HepG2 (cell line): ENCODE results near the gene STK36. TPM values are rescaled to one million over a fixed set of nuclear protein-coding genes. Genes with fewer than 3 reads are reported as not detected.

Source experiments
- CHD2 ChIP-seq: IDR thresholded peaks from 2 replicates; pipeline ENCODE4 v1.6.1; 2011; ENCODE audit warnings: low read depth, low read length, improper control_type of control experiment
- DMAP1 ChIP-seq: IDR thresholded peaks from 2 replicates; pipeline ENCODE4 v1.6.1; 2016
- HNRNPLL ChIP-seq: fragments of 200-400 bp; formaldehyde crosslinking; IDR thresholded peaks from 2 replicates; pipeline ENCODE4 v1.6.1; 2017; ENCODE audit warnings: mild to moderate bottlenecking, low read depth, low read length; ENCODE audit not compliant: poor library complexity, severe bottlenecking
- MBNL3 ChIP-seq: fragments of 250-450 bp; sonication (Bioruptor Pico); conservative IDR thresholded peaks from 2 replicates; pipeline ENCODE4 v1.8.0; 2022; ENCODE audit warnings: mild to moderate bottlenecking, inconsistent platforms
- MTA1 ChIP-seq: sonication (generic); formaldehyde crosslinking; IDR thresholded peaks from 2 replicates; pipeline ENCODE4 v1.4.0; 2020; ENCODE audit warnings: missing genetic modification reagents, mild to moderate bottlenecking, borderline replicate concordance
- NFE2 ChIP-seq: sonication (generic); formaldehyde crosslinking; IDR thresholded peaks from 2 replicates; pipeline ENCODE4 v1.4.0; 2020; ENCODE audit warnings: missing genetic modification reagents
- POGZ ChIP-seq: sonication (generic); formaldehyde crosslinking; IDR thresholded peaks from 2 replicates; pipeline ENCODE4 v1.4.0; 2020; ENCODE audit warnings: mild to moderate bottlenecking, missing genetic modification reagents
- RAD21 ChIP-seq: fragments of 450-650 bp; formaldehyde crosslinking; IDR thresholded peaks from 2 replicates; pipeline ENCODE4 v1.5.0; 2020; ENCODE audit warnings: mild to moderate bottlenecking
- SP1 ChIP-seq, 2 experiments: fragments of 450-650 bp in 1 of 2; sonication (generic) in 1 of 2; formaldehyde crosslinking in 1 of 2; IDR thresholded peaks; 2 replicates each; pipeline versions ENCODE4 v1.4.0 to v1.6.1; 2016 to 2020; ENCODE audit warnings: missing genetic modification reagents in 1 of 2
- ZKSCAN8 ChIP-seq: IDR thresholded peaks from 2 replicates; pipeline ENCODE4 v1.6.1; 2016; ENCODE audit warnings: borderline replicate concordance, missing genetic modification reagents, missing compliant biosample characterization
- ZNF468 ChIP-seq: sonication (generic); formaldehyde crosslinking; IDR thresholded peaks from 2 replicates; pipeline ENCODE4 v1.8.0; 2022; ENCODE audit warnings: mild to moderate bottlenecking, moderate library complexity, missing genetic modification reagents
- ZNF782 ChIP-seq: sonication (generic); formaldehyde crosslinking; IDR thresholded peaks from 2 replicates; pipeline ENCODE4 v1.4.0; 2020; ENCODE audit warnings: missing genetic modification reagents, mild to moderate bottlenecking, borderline replicate concordance
- polyA plus RNA-seq, 8 experiments: library from polyadenylated mRNA; depleted of rRNA in 3 of 8; stranded (reverse) in 7 of 8; unstranded in 1 of 8; fragments of >200 nt; fragmentation: Illumina TruSeq in 4 of 8; extraction: Trizol in 4 of 8; gene quantifications; 2 replicates each; pipeline versions ENCODE4 v1.2.1 to v1.2.3, GENCODE V29; 2011 to 2016; ENCODE audit warnings: low read depth in 4 of 8, missing spikeins in 1 of 8, mixed read lengths in 1 of 8; ENCODE audit not compliant: insufficient read depth in 1 of 8
- total RNA-seq, 5 experiments: library from RNA; depleted of rRNA; stranded (reverse); fragments of >200 nt; fragmentation: Illumina TruSeq; extraction: Trizol; gene quantifications; 2 replicates each; pipeline ENCODE4 v1.2.3, GENCODE V29; 2016; ENCODE audit warnings: low read depth in 1 of 5
- TF ChIP-seq, protein P1 (sequence below): sonication (generic); formaldehyde crosslinking; IDR thresholded peaks from 2 replicates; pipeline ENCODE4 v1.4.0; 2020; ENCODE audit warnings: missing genetic modification reagents, borderline replicate concordance
- TF ChIP-seq, protein P2 (sequence below): IDR thresholded peaks from 2 replicates; pipeline ENCODE4 v1.6.1; 2016; ENCODE audit warnings: low read depth, borderline replicate concordance
- TF ChIP-seq, protein P3 (sequence below): sonication (generic); formaldehyde crosslinking; IDR thresholded peaks from 2 replicates; pipeline ENCODE4 v1.8.0; 2022; ENCODE audit warnings: mild to moderate bottlenecking, missing genetic modification reagents; ENCODE audit not compliant: insufficient replicate concordance
- TF ChIP-seq, protein P4 (sequence below): sonication (generic); formaldehyde crosslinking; IDR thresholded peaks from 2 replicates; pipeline ENCODE4 v1.4.0; 2020; ENCODE audit warnings: missing genetic modification reagents, borderline replicate concordance
- TF ChIP-seq, protein P5 (sequence below): sonication (generic); formaldehyde crosslinking; IDR thresholded peaks from 2 replicates; pipeline ENCODE4 v1.4.0; 2020; ENCODE audit warnings: mild to moderate bottlenecking, missing genetic modification reagents
- TF ChIP-seq, protein P6 (sequence below): IDR thresholded peaks from 2 replicates; pipeline ENCODE4 v1.6.1; 2016; ENCODE audit warnings: low read depth, control low read depth
- TF ChIP-seq, protein P7 (sequence below): IDR thresholded peaks from 2 replicates; pipeline ENCODE4 v1.6.1; 2016; ENCODE audit warnings: mild to moderate bottlenecking, missing biosample characterization, missing genetic modification reagents

The STK36 gene
- total and polyA plus RNA-seq, 2 of the 13 experiments (the other 11 are each of a cell fraction or from before 2014, with no cell fraction given), result 45.9 to 83.5 TPM

DNA sequence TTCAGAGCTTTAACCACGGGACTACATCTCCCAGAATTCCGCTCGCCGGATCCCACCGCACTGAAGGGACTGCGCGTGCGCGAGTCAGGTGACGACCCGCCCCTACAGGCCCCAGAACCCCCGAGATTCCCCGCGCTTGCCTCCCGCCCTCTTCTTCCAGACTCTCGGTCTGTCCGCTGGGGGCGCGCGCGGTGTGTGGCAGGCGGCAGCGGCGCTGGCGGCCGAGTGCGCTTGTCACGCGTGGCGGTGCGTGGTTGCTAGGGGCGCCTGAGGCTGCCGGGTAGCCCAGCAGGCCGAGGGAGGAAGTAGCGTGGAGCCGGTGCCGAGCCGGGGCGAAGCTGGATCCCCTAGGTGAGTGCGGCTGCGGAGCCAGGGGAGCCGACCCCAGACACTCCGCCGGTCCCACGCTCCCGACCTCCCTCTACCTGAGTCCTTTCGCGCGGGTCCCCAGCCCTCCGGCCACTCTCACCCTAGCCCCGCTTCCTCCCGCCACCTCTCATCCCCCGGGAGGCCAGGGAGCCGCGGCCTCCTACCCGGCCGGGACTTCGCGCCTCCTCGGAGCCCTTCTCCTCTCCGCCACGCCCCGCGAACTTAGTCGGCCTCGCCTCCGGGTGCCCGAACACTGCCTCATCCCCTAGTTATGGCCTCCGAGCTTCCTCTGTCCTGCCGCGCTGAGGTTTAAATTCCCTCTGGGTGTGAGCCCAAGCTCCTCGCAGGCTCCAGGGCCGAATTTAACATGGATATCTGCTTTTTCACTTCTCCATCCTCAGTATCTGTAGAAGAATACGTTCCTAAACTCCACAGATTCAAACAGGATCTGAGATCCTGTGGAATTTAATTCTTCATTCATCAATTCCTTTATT lies 39.0 kb downstream of the STK36 start, which contains the start of gene TTLL4 (continued):
- TF ChIP-seq POGZ (CRISPR knock-in tag) (peak; percentile 90), ZNF468 (no peak), CHD2 (no peak; the same call in 1 of the 2 replicates), MTA1 (CRISPR knock-in tag) (peak; percentile 99), SP1 (IDR thresholded peaks at IDR 0.05) (no peak), SP1 (CRISPR knock-in tag; IDR thresholded peaks at IDR 0.05) (peak; percentile 90), NFE2 (CRISPR knock-in tag) (peak; percentile 17; the same call in 1 of the 2 replicates), DMAP1 (CRISPR knock-in tag) (peak; percentile 91), ZNF782 (CRISPR knock-in tag) (peak; percentile 91), MBNL3 (no peak), HNRNPLL (peak; percentile 99), RAD21 (CRISPR knock-in tag) (peak; percentile 84), ZKSCAN8 (peak; percentile 55; the same call in 1 of the 2 replicates)
- TF ChIP-seq, protein P1, sequence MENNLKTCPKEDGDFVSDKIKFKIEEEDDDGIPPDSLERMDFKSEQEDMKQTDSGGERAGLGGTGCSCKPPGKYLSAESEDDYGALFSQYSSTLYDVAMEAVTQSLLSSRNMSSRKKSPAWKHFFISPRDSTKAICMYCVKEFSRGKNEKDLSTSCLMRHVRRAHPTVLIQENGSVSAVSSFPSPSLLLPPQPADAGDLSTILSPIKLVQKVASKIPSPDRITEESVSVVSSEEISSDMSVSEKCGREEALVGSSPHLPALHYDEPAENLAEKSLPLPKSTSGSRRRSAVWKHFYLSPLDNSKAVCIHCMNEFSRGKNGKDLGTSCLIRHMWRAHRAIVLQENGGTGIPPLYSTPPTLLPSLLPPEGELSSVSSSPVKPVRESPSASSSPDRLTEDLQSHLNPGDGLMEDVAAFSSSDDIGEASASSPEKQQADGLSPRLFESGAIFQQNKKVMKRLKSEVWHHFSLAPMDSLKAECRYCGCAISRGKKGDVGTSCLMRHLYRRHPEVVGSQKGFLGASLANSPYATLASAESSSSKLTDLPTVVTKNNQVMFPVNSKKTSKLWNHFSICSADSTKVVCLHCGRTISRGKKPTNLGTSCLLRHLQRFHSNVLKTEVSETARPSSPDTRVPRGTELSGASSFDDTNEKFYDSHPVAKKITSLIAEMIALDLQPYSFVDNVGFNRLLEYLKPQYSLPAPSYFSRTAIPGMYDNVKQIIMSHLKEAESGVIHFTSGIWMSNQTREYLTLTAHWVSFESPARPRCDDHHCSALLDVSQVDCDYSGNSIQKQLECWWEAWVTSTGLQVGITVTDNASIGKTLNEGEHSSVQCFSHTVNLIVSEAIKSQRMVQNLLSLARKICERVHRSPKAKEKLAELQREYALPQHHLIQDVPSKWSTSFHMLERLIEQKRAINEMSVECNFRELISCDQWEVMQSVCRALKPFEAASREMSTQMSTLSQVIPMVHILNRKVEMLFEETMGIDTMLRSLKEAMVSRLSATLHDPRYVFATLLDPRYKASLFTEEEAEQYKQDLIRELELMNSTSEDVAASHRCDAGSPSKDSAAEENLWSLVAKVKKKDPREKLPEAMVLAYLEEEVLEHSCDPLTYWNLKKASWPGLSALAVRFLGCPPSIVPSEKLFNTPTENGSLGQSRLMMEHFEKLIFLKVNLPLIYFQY, result peak; percentile 46
- TF ChIP-seq, protein P2, sequence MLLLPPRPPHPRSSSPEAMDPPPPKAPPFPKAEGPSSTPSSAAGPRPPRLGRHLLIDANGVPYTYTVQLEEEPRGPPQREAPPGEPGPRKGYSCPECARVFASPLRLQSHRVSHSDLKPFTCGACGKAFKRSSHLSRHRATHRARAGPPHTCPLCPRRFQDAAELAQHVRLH (CRISPR knock-in tag), result no peak
- TF ChIP-seq, protein P3, sequence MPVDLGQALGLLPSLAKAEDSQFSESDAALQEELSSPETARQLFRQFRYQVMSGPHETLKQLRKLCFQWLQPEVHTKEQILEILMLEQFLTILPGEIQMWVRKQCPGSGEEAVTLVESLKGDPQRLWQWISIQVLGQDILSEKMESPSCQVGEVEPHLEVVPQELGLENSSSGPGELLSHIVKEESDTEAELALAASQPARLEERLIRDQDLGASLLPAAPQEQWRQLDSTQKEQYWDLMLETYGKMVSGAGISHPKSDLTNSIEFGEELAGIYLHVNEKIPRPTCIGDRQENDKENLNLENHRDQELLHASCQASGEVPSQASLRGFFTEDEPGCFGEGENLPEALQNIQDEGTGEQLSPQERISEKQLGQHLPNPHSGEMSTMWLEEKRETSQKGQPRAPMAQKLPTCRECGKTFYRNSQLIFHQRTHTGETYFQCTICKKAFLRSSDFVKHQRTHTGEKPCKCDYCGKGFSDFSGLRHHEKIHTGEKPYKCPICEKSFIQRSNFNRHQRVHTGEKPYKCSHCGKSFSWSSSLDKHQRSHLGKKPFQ, result peak; percentile 98
- TF ChIP-seq, protein P4, sequence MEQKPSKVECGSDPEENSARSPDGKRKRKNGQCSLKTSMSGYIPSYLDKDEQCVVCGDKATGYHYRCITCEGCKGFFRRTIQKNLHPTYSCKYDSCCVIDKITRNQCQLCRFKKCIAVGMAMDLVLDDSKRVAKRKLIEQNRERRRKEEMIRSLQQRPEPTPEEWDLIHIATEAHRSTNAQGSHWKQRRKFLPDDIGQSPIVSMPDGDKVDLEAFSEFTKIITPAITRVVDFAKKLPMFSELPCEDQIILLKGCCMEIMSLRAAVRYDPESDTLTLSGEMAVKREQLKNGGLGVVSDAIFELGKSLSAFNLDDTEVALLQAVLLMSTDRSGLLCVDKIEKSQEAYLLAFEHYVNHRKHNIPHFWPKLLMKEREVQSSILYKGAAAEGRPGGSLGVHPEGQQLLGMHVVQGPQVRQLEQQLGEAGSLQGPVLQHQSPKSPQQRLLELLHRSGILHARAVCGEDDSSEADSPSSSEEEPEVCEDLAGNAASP (CRISPR knock-in tag), result peak; percentile 79
- TF ChIP-seq, protein P5, sequence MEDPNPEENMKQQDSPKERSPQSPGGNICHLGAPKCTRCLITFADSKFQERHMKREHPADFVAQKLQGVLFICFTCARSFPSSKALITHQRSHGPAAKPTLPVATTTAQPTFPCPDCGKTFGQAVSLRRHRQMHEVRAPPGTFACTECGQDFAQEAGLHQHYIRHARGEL, result no peak
- TF ChIP-seq, protein P6, sequence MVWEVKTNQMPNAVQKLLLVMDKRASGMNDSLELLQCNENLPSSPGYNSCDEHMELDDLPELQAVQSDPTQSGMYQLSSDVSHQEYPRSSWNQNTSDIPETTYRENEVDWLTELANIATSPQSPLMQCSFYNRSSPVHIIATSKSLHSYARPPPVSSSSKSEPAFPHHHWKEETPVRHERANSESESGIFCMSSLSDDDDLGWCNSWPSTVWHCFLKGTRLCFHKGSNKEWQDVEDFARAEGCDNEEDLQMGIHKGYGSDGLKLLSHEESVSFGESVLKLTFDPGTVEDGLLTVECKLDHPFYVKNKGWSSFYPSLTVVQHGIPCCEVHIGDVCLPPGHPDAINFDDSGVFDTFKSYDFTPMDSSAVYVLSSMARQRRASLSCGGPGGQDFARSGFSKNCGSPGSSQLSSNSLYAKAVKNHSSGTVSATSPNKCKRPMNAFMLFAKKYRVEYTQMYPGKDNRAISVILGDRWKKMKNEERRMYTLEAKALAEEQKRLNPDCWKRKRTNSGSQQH (CRISPR knock-in tag), result peak; percentile 96
- TF ChIP-seq, protein P7, sequence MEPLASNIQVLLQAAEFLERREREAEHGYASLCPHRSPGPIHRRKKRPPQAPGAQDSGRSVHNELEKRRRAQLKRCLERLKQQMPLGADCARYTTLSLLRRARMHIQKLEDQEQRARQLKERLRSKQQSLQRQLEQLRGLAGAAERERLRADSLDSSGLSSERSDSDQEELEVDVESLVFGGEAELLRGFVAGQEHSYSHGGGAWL (CRISPR knock-in tag), result peak; percentile 97
